H1 (cell line): Measurements from ENCODE around the gene SLC4A9. TPM values are rescaled to one million over a fixed set of nuclear protein-coding genes. Genes with fewer than 3 reads are reported as not detected.

ENCODE experiments used
- CTCF ChIA-PET: fragments of 300-600 bp; sonication (Branson Sonifier 250); formaldehyde crosslinking; loops from one replicate; lab custom pipeline; 2021; ENCODE audit not compliant: partially characterized antibody; lab: Charles Lee
- POLR2A ChIA-PET: fragments of 300-600 bp; sonication (Branson Sonifier 250); formaldehyde crosslinking; loops from one replicate; lab custom pipeline; 2021; ENCODE audit warnings: inconsistent platforms; ENCODE audit not compliant: partially characterized antibody; lab: Charles Lee
- DNase-seq, 2 experiments: peaks; one replicate each; pipeline versions ENCODE4 v3.0.0 to v3.0.0-alpha.2; 2010 to 2022; ENCODE audit warnings: low spot score in 2 of 2, low read depth in 1 of 2, mixed read lengths in 1 of 2
- FAIRE-seq: peaks from 2 replicates; lab custom pipeline; 2011; peaks lifted over from hg19 to GRCh38; lab: Jason Lieb, UNC
- H2AFZ ChIP-seq: 2 replicates; pipeline ENCODE4 v1.8.1; 2012; ENCODE audit warnings: low read length, inconsistent platforms
- H2AK5ac ChIP-seq: 2 replicates; pipeline ENCODE4 v1.6.1; 2013; ENCODE audit warnings: low read depth, low read length
- H2BK120ac ChIP-seq: replicated peaks from 2 replicates; pipeline ENCODE3; 2013; ENCODE audit warnings: low read depth, low read length, inconsistent platforms
- H2BK12ac ChIP-seq: 2 replicates; pipeline ENCODE4 v1.6.1; 2013; ENCODE audit warnings: low read depth, low read length
- H2BK15ac ChIP-seq: 2 replicates; pipeline ENCODE4 v1.6.1; 2013; ENCODE audit warnings: low read length
- H2BK20ac ChIP-seq: 2 replicates; pipeline ENCODE4 v1.6.1; 2013; ENCODE audit warnings: low read length
- H2BK5ac ChIP-seq: 2 replicates; pipeline ENCODE4 v1.6.1; 2013; ENCODE audit warnings: low read depth, low read length
- H3K14ac ChIP-seq: 2 replicates; pipeline ENCODE4 v1.6.1; 2013; ENCODE audit warnings: inconsistent platforms; ENCODE audit not compliant: insufficient read length
- H3K18ac ChIP-seq: 2 replicates; pipeline ENCODE4 v1.6.1; 2013; ENCODE audit warnings: low read length; ENCODE audit errors: extremely low read depth
- H3K23ac ChIP-seq: 2 replicates; pipeline ENCODE4 v1.6.1; 2013; ENCODE audit warnings: inconsistent platforms; ENCODE audit not compliant: insufficient read length
- H3K23me2 ChIP-seq: 2 replicates; pipeline ENCODE4 v1.6.1; 2013; ENCODE audit warnings: low read depth, low read length
- H3K27ac ChIP-seq: 2 replicates; pipeline ENCODE4 v1.6.1; 2011; ENCODE audit warnings: low read depth, low read length, inconsistent platforms
- H3K27me3 ChIP-seq, 4 experiments: replicated peaks in 1 of 4; 1 replicate in 1 of 4; 2 replicates in 3 of 4; pipeline versions ENCODE4 v1.6.1 to v1.8.1; 2011 to 2013; ENCODE audit warnings: low read length in 3 of 4, mild to moderate bottlenecking in 3 of 4, inconsistent platforms in 2 of 4, mixed read lengths in 2 of 4, moderate library complexity in 1 of 4; ENCODE audit not compliant: control insufficient read depth in 3 of 4, insufficient read depth in 3 of 4; ENCODE audit errors: extremely low read depth in 1 of 4
- H3K36me3 ChIP-seq, 4 experiments: 2 replicates each; pipeline versions ENCODE4 v1.6.1 to v1.8.1; 2011 to 2013; ENCODE audit warnings: mild to moderate bottlenecking in 4 of 4, low read length in 3 of 4, moderate library complexity in 2 of 4, control low read depth in 1 of 4, inconsistent platforms in 1 of 4; ENCODE audit not compliant: insufficient read depth in 4 of 4, control insufficient read depth in 2 of 4
- H3K4ac ChIP-seq: replicated peaks from 2 replicates; pipeline ENCODE3; 2013; ENCODE audit warnings: low read length, low read depth, mixed read lengths, inconsistent platforms; ENCODE audit not compliant: insufficient read length
- H3K4me1 ChIP-seq, 4 experiments: replicated peaks in 1 of 4; 1 replicate in 1 of 4; 2 replicates in 3 of 4; pipeline versions ENCODE4 v1.6.1 to v1.8.1; 2011 to 2013; ENCODE audit warnings: low read length in 3 of 4, inconsistent platforms in 2 of 4, mixed read lengths in 1 of 4; ENCODE audit not compliant: insufficient read depth in 4 of 4, control insufficient read depth in 3 of 4
- H3K4me2 ChIP-seq, 2 experiments: 2 replicates each; pipeline versions ENCODE4 v1.6.1 to v1.8.1; 2011 to 2013; ENCODE audit warnings: low read depth in 2 of 2, low read length in 2 of 2, control low read depth in 1 of 2, inconsistent platforms in 1 of 2, mild to moderate bottlenecking in 1 of 2; ENCODE audit not compliant: insufficient read depth in 1 of 2
- H3K4me3 ChIP-seq, 4 experiments: fragments of 200-600, 300-600 bp in 1 of 4; sonication (generic), shearing (Covaris generic), sonication (Bioruptor Twin) in 1 of 4; 2 replicates each; pipeline versions ENCODE4 v1.5.1 to v1.8.1; 2011 to 2016; ENCODE audit warnings: low read length in 4 of 4, low read depth in 3 of 4, control low read depth in 2 of 4, inconsistent platforms in 2 of 4, mild to moderate bottlenecking in 2 of 4, mixed read lengths in 1 of 4, moderate library complexity in 1 of 4; ENCODE audit not compliant: insufficient read depth in 2 of 4; ENCODE audit errors: extremely low read depth in 1 of 4
- H3K56ac ChIP-seq: replicated peaks from 2 replicates; pipeline ENCODE3; 2013; ENCODE audit warnings: low read depth, mild to moderate bottlenecking, mixed read lengths, low read length, inconsistent platforms; ENCODE audit not compliant: insufficient read length
- H3K79me1 ChIP-seq: 2 replicates; pipeline ENCODE4 v1.6.1; 2013; ENCODE audit warnings: low read depth, low read length, control low read depth
- H3K79me2 ChIP-seq, 2 experiments: 2 replicates each; pipeline versions ENCODE4 v1.6.1 to v1.8.1; 2012 to 2013; ENCODE audit warnings: low read length in 2 of 2, mild to moderate bottlenecking in 2 of 2, inconsistent platforms in 1 of 2; ENCODE audit not compliant: insufficient read depth in 2 of 2, control insufficient read depth in 1 of 2
- H3K9ac ChIP-seq, 4 experiments: replicated peaks in 1 of 4; 1 replicate in 1 of 4; 2 replicates in 3 of 4; pipeline versions ENCODE4 v1.6.1 to v1.8.1; 2011 to 2013; ENCODE audit warnings: low read depth in 3 of 4, low read length in 3 of 4, control low read depth in 2 of 4, mild to moderate bottlenecking in 2 of 4, moderate library complexity in 2 of 4, inconsistent platforms in 1 of 4; ENCODE audit errors: extremely low read depth in 1 of 4
- H3K9me3 ChIP-seq, 2 experiments: 2 replicates each; pipeline versions ENCODE4 v1.6.1 to v1.8.1; 2012 to 2013; ENCODE audit warnings: mild to moderate bottlenecking in 2 of 2, moderate library complexity in 2 of 2, control low read depth in 1 of 2, inconsistent platforms in 1 of 2, low read depth in 1 of 2, low read length in 1 of 2, mixed read lengths in 1 of 2; ENCODE audit not compliant: insufficient read depth in 2 of 2
- H4K20me1 ChIP-seq, 2 experiments: replicated peaks in 1 of 2; 2 replicates each; pipeline versions ENCODE3 to v1.8.1; 2011 to 2013; ENCODE audit warnings: inconsistent platforms in 2 of 2, low read length in 2 of 2, mild to moderate bottlenecking in 1 of 2; ENCODE audit not compliant: insufficient read depth in 2 of 2, control insufficient read depth in 1 of 2
- H4K5ac ChIP-seq: 2 replicates; pipeline ENCODE4 v1.6.1; 2013; ENCODE audit warnings: low read length, low read depth, mixed read lengths, inconsistent platforms; ENCODE audit not compliant: insufficient read length
- H4K8ac ChIP-seq: 2 replicates; pipeline ENCODE4 v1.8.0; 2013; ENCODE audit warnings: mild to moderate bottlenecking, moderate library complexity, low read length, inconsistent platforms; ENCODE audit not compliant: insufficient read depth; ENCODE audit errors: extremely low read depth
- H4K91ac ChIP-seq: replicated peaks from 2 replicates; pipeline ENCODE3; 2013; ENCODE audit warnings: low read length, mixed read lengths, inconsistent platforms; ENCODE audit not compliant: insufficient read length
- CEBPB ChIP-seq: IDR thresholded peaks from 2 replicates; pipeline ENCODE4 v1.6.1; 2012; ENCODE audit warnings: low read depth, low read length
- MAFK ChIP-seq: IDR thresholded peaks from 2 replicates; pipeline ENCODE4 v1.6.1; 2012; ENCODE audit warnings: low read depth, mild to moderate bottlenecking, improper control_type of control experiment, low read length
- PHF8 ChIP-seq: fragments of 200-600 bp; sonication (generic); conservative IDR thresholded peaks from 2 replicates; pipeline ENCODE4 v1.7.1; 2012; ENCODE audit warnings: low read depth, mild to moderate bottlenecking, inconsistent platforms, low read length, moderate library complexity
- POLR2AphosphoS5 ChIP-seq: IDR thresholded peaks from 2 replicates; pipeline ENCODE4 v1.6.1; 2011; ENCODE audit warnings: low read depth, low read length
- SIN3A ChIP-seq, 2 experiments: IDR thresholded peaks in 1 of 2; conservative IDR thresholded peaks in 1 of 2; 2 replicates each; pipeline ENCODE4 v1.6.1; 2011 to 2012; ENCODE audit warnings: low read length in 2 of 2, improper control_type of control experiment in 1 of 2, low read depth in 1 of 2, mild to moderate bottlenecking in 1 of 2
- SIX5 ChIP-seq: IDR thresholded peaks from 2 replicates; pipeline ENCODE4 v1.6.1; 2011; ENCODE audit warnings: mild to moderate bottlenecking, low read depth, low read length
- SP2 ChIP-seq: IDR thresholded peaks from 2 replicates; pipeline ENCODE4 v1.6.1; 2012; ENCODE audit warnings: mild to moderate bottlenecking, low read length, inconsistent platforms
- YY1 ChIP-seq: IDR thresholded peaks from 2 replicates; pipeline ENCODE4 v1.6.1; 2011; ENCODE audit warnings: low read depth, mild to moderate bottlenecking, low read length
- WGBS, 2 experiments: shearing (Covaris generic) in 1 of 2; methylation state at CpG; one replicate each; pipeline versions ENCODE4 v1.1.6 to v1.1.7; 2013 to 2015; ENCODE audit warnings: low lambda C conversion rate in 2 of 2, mixed read lengths in 2 of 2, inconsistent platforms in 1 of 2, low coverage in 1 of 2, missing lambda C conversion rate in 1 of 2; ENCODE audit not compliant: insufficient replicate concordance in 2 of 2, insufficient coverage in 1 of 2, insufficient read length in 1 of 2; ENCODE audit errors: extremely low coverage in 1 of 2, missing lambda C conversion rate in 1 of 2; 5-methylcytosine and 5-hydroxymethylcytosine counted together
- polyA plus RNA-seq, 7 experiments: library from polyadenylated mRNA; depleted of rRNA in 3 of 7; stranded (reverse) in 5 of 7; unstranded in 2 of 7; fragments of >200 nt in 5 of 7; fragments of 200-250 nt in 2 of 7; gene quantifications; 1 replicate in 5 of 7; 2 replicates in 1 of 7; 4 replicates in 1 of 7; pipeline versions ENCODE4 v1.2.1 to v1.2.3, GENCODE V29; 2011 to 2013; ENCODE audit warnings: missing spikeins in 2 of 7, mixed read lengths in 2 of 7
- total RNA-seq: library from RNA; stranded (reverse); fragmentation: NEBNext Ultra II Directional; extraction: Animal tissue kit (Norgen Biotek cat#: 25700); gene quantifications from 2 replicates; pipeline ENCODE4 v1.2.1, GENCODE V29; 2021
- TF ChIP-seq, protein P1 (sequence below): IDR thresholded peaks from 2 replicates; pipeline ENCODE4 v1.6.1; 2011; ENCODE audit warnings: low read depth, mild to moderate bottlenecking, low read length; ENCODE audit not compliant: insufficient read depth

The SLC4A9 gene
- total and polyA plus RNA-seq, 2 of the 8 experiments (the other 6 are each of a cell fraction or from before 2014, with no cell fraction given): 0.15 to 0.28 TPM

DNA sequence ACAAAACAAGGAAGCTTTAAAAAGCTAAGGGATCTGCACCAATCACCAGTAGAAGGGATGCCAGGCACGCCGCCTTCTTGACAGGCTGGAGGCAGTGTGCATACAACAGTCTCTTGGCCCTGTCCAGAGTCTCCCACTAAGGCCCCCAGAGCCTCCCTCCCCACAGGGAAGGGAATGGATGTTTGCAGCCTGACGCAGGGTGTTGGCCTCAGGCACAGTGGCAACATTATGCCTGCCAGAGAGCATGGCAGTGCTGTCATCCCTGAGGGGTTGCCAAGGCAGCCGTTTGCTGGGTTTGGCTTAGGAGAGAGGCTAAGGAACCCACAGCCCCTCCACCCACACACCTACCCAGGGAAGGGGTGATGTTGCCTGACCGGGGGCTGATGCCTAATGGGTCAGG lies 18.4 kb upstream of the SLC4A9 start:
- Histone ChIP-seq H3K18ac (no peak overlapping the region), H3K23ac (no peak overlapping the region), H3K79me1 (no peaks in the 10 kb centered on the region; the same call in 1 of the 2 replicates), H3K9ac (no peak overlapping the region), H2BK12ac (no peak overlapping the region), H3K4me2 (no peak overlapping the region), H2BK5ac (no peak overlapping the region), H2AFZ (no peak overlapping the region), H2AK5ac (no peak overlapping the region), H3K4me1 (peaks cover 0 to 13% (median 6%) of the 10 kb centered on the region in 4 experiments; a peak in 5 of 7 replicates), H3K56ac (no peak overlapping the region), H3K23me2 (peaks cover 4% of the 10 kb centered on the region), H3K9me3 (no peaks in the 10 kb centered on the region), H3K4me3 (no peak overlapping the region), H3K27ac (no peak overlapping the region), H3K14ac (no peak overlapping the region), H2BK120ac (no peak overlapping the region), H2BK15ac (no peak overlapping the region), H3K4ac (no peak overlapping the region), H4K5ac (no peak overlapping the region), H4K8ac (no peak overlapping the region), H4K91ac (no peak overlapping the region)
- 90% methylated on average over 3 of the region's 5 CpGs; no CpG with 5 or more reads in 1 of the 2 experiments for WGBS, 2 experiments
- FAIRE-seq (no peak), DNase-seq (no peak)
- ChIA-PET POLR2A (interaction anchor here (1.1 to 2.0 kb wide), 2 partner anchors 96 to 99 kb away, joined by 3 to 7 read pairs; no protein-coding TSS in a partner anchor), CTCF (interaction anchor here (0.7 to 2.6 kb wide), 4 partner anchors 8 to 112 kb away, joined by 4 to 7 read pairs (median 6); no protein-coding TSS in a partner anchor)
- TF ChIP-seq SIX5: no peak
- TF ChIP-seq MAFK: no peak
- TF ChIP-seq YY1: no peak
- TF ChIP-seq SIN3A (conservative IDR thresholded peaks at IDR 0.05 in 1 of 2, IDR thresholded peaks at IDR 0.05 in 1 of 2; ENCODE audit: low read depth in 1 of 2, low read length in 2 of 2): no peak
- TF ChIP-seq, protein P1, sequence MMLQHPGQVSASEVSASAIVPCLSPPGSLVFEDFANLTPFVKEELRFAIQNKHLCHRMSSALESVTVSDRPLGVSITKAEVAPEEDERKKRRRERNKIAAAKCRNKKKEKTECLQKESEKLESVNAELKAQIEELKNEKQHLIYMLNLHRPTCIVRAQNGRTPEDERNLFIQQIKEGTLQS: no peak
- no peak for TF ChIP-seq PHF8
- no peak for TF ChIP-seq SP2
- TF ChIP-seq POLR2AphosphoS5: no peak
- TF ChIP-seq CEBPB: no peak
- TF ChIP-seq, all 59 proteins: peak for 0
- no peak overlapping the region for H2BK20ac ChIP-seq
- no peaks in the 10 kb centered on the region; a peak in 1 of 8 replicates for H3K36me3 ChIP-seq
- peaks cover 0 to 11% (median 5%) of the 10 kb centered on the region in 4 experiments; a peak in 6 of 7 replicates for H3K27me3 ChIP-seq
- H3K79me2 ChIP-seq: no peaks in the 10 kb centered on the region
- peaks cover 0 to 4% of the 10 kb centered on the region in 2 experiments for H4K20me1 ChIP-seq
